Activated CD4-positive, CD25-positive, alpha-beta regulatory T cell (primary cell): ENCODE results near the gene MUSTN1.

Experiments used
- DNase-seq, 4 experiments: peaks; one replicate each; lab custom pipeline; 2025; lab: John Stamatoyannopoulos, UW

MUSTN1 gene

DNA sequence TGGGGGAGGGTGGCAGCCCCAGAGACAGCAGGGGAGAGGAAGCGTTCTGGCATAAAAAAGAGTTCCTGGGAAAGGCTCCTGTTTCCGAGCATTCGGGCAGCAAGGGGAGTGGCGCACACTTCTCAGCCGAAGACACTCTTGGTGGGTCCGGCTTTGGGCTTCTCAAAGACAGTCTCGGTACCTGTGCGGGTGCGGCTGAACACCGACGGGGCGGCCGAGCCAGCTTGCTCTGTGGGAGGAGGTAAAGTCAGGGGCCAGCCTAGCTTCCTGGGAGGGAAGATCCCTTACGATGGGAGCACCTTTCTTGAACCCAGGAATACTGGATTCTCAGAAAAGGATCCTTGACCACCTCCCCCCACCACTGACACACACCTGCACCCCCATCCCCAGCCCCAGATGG, 1.6 kb downstream of the MUSTN1 start:
- DNase-seq: no peak

DNA sequence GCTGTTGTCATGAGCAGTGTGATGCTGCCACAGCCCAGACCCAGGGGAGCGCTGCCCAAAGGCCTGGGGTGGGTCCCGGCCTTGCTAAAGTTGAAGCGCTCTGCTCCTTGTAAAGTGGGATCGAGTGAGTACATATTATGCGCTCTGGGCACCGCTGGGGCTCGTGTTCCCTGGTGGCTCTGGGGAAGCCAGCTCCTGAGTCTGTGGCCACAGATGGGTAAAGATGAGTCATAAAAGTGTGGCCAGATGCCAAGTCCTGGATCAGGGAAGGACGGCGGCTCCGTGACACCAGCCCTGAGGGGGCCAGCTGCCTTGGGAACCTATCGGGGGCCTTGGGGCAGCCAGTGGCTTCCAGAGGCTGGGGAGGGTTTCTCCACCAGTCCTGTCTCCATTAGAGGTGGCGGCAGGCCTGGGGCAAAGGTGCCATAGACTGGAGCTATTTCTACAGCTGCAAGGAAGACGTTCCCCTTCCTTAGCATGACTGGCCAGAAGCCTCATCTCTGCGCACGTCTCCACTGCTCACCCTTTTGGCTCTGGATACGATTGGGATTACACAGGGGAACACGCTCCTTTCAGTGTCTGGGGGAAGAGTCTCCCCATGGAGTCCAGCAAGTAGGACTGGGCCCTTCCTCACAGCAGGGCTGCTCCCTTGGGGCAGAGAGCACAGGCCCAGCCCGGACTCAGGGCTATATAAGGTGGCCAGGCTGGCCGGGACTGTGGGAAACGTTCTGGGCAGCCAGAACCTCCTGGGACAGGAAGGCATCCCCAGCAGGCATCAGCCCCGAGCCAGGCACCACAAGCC, 3.1 kb downstream of the MUSTN1 start:
- DNase-seq: no peak

DNA sequence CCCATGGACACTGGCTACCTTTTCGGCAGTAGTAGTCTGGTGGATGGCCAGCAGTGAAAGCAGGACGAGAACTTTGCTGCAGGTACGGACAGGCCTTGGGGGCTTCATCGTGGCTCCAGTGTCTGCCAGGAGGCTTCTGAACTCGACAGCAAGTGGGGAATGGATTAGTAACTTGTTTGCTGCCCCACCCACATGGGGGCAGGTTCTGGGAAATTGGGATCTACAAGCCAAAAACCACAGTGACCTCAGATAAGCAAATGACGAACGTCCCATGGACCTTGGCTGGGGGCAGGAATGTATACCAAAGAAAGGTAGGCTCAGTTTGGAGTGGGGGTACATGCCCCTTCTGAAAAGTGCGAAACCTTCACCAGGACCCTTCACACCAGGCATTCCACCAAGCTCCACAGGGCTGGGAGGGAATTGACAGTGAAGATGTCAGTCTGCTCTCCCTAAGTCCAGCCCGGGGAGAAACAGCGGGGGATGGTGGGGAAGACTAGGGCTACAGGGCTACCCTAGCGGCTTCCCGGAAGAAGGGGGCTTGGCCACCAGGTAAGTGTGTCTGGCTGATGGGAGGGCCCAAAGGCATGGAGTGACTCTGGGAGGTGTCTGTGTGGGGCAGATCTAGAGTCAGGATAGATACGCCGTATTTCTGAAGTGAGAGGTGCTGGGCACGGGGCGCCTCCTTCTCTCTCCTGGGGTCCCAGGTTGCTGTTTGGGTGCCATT, 4.1 kb downstream of the MUSTN1 start, which contains the start of gene ITIH4:
TSS of gene ITIH4 (minus strand) at position 138 of the 724 bp plus-strand sequence. CDS start at position 108, 30 bp downstream.
- DNase-seq: no peak

DNA sequence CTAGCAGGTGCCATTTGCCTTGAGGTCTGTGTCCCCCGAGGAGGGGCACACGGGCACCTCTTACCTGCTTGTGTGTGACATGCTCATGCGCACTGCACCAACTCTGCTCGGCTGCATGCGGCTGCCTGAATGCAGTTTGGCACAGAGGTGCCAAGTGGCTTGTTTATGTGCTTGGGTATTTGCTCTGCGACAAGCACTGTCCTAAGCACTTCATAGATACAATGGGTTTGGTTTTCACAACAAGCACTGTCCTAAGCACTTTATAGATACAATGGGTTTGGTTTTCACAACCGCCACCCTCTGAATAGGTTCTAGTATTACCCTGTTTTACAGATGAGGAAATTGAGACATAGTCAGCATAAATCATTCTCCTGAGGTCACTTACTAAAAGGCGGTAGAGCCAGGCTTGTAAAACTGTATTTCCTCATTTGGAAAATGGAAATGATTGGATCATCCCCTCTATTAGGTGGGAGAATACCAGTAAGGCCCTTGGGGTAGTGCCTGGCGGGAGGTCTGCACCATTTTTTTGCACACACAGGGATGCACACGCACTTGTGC, 4.8 kb downstream of the MUSTN1 start:
- no peak for DNase-seq

DNA sequence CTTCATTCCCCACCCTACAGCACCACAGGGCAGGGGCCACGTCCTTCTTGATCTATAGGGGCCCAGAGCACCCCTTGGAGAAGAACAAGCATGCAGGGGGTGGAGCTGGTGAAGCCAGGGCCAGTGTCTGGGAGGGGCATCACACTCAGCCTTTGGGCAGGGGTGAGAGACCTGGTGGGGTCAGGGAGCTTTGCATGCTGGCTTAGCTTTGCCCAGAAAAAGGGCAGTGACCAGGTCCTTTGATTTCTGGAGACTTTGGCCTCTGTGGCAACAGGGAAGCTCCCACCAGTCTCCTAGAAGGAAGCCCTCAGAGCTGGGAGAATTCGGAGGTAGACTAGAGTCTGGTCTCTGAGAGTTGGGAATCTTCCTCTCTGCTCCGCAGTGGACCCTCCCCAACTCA, 5.3 kb downstream of the MUSTN1 start:
- DNase-seq: no peak

DNA sequence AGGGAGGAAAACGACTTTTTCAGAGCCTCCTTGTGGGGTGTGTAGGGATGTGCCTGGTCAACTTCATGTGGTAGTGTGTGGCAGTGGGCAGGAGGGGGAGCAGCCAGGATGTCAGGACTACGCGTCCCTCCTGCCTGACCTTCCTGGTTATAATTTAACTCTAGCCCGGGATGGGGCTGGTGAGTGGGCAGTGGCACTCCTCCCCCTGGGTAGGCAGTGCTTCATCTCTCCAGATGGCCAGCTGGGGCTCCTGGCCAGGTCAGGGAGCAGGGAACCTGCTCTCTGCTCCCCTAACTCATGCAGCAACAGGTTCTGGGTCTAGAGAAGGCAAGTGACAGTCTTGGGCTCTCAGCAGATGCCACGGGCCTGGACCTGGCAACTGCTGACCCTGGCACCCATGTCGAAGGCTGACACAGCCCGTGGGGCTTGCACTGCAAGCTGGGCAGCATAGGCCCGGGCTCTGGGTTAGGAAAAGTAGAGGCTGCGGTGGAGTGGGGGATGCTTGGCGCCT, 6.9 kb downstream of the MUSTN1 start:
- no peak for DNase-seq

DNA sequence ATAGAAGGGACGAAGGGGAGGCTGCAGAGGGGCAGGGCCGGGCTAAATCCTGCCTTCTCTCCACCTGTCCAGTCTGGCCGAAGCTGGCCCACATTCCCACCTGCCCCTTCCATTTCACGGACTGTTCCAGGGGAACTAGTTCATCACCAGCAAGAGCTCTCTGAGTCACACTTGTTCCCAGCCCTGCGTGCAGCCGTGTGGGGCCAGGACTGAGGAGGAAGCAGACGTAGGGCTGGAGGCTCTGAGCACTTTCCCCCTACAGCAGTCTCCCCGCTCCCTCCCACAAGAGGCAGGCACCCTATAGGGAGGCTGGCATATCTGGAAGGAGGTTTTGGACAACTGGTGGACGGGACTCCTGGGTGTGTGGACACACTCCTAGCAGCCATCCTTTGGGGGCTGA, 7.4 kb downstream of the MUSTN1 start:
- no peak for DNase-seq

DNA sequence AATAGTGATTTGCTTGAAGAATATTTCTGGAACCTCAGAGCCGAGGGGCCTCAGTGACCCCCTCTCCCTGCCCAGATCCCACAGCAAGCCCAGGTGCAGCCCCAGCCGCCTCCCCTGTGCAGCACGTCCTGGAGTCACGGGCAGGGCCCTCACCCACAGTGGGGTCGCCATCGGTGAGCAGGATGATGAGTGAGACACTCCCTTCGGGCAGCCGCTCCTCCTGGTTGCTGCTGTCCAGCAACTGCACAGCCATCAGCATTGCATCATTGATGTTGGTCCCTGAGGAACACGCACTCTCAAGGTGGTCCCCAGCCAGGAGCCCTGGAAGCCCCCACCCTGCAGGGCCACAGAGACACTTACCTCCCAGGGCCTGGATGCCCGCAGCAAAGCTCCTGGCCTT, 10.8 kb downstream of the MUSTN1 start:
- no peak for DNase-seq

DNA sequence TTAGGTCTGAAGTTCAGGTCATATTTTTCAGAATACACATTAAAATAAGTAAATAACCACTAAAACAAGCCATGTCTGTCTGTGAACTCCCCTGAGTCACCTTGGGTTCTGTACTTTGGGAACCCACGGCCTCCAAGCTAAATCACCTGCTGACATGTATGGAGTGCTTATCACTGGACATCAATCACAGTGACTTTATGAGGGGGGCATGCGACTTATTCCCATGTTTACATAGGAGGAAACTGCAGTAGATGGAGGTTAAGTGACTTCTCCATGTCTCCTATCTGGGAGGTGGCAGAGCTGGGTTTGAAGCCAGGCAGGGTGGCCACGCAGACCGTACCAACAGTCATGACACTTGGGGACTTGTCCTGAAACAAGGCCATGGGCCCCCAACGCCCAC, 12.5 kb downstream of the MUSTN1 start:
- DNase-seq: no peak

DNA sequence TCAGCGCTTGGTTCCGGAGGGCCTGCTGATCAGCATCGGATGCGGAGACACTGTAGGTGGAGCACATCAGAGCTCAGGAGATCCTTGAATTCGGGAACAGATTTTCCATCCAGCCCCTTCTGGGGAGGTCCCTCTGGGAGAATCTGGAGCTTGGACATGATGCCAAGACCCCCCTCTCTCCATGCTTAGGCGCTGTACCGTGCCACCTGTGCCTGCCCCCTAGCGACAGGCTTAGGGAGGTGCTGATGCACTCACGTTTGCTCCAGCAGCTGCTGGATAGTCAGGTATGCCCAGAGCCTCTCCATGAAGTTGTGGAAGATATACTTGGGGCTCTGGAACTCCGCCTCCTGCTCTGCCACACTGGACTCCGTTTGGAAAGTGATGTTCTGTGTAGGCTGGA, 14.1 kb downstream of the MUSTN1 start:
- no peak for DNase-seq

DNA sequence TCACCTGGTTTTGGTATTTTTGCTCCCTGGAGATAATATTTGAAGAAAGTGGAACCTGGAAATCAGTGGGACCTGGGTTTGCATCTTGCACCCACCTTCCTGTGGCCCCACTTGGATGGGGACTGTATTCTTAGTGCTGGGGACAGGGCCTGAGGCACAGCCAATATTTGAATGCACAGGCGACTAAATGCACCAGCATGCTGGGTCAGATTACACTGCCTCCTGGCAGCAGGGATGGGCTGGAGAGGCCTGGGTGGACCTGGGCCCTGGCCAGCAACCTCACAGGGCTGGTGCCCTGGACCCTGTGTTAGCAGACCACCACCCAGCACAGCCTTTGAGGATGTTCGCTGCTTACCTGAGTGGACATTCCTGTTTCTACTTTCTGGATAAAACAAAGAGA, 14.9 kb downstream of the MUSTN1 start:
- no peak for DNase-seq

DNA sequence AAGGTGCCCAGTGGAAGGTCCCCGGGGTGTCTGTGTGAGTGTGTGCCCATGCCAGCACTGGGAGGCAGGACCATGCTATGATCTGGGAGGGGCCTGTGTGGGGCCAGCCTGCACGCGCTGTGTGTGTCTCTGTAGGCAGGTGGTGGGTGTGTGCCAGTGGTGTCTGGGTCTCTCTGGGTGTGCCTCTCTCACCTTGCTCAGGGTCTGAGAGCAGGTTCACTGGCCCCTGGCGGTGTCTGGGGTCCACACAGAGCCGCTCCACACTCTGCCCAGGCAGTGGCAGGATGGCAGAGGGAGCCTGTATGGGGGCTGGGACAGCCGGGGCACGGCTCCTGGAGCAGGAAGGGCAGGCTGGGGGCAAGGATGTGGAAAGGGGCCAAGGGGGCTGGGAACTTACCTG, 17.0 kb downstream of the MUSTN1 start:
- DNase-seq: no peak

DNA sequence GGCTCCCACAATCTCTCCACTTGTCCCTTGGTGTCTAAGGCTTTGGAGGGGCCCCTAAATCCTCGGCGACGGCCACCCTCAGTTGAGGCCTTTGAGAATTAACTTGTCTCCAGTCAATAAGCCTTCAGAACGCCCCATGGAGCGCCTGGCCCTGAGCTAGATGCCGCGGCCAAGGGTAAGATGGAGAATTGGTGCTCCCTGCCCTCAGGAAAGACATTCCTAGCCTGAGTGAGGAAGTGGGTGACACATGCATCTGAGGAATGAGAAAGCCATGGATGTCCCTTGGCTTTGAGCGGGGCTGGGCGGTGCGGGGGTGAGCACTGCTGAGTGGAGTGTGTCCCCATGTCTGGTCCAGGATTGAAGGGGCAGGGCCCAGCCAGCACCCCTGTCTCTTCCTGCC, 17.6 kb downstream of the MUSTN1 start:
- no peak for DNase-seq

DNA sequence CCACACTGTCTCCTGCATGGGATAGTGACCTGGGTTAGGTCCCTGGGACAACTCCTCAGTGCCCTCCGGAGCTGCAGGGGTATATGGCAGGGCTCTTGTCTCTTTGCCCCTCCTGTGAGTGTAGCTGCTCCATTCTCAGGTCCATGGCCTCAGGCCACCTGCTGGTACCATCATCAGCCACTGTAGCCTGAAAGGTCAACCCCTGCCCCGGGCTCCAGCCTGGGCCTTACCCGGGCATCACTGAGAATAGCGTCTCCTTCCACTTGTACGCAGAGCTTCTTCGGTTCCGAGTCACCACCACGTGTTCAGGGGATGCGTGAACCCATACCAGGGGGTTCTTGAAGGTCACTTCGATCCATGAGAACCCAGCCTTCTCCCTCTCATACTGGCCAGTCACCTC, 18.2 kb downstream of the MUSTN1 start:
- DNase-seq: no peak

DNA sequence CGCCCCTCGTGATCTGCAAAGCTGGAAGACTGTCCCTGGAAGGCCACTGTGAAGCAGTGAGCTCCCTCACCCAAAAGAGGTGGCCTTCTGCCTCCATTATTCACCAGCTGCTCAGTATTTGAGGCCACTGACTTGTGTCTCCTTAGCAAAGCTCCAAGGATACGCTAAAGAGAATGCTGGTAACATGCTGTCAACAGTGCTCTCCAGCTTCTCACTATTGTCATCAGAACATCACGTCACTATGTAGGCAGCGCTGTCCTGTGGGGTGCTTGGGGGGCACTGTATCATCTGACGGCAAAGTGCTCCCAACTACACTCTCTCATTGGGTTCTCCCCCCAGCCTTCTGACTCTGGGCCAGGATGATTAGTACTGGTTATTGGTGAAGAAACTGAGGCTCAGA, 18.6 kb downstream of the MUSTN1 start:
- no peak for DNase-seq

DNA sequence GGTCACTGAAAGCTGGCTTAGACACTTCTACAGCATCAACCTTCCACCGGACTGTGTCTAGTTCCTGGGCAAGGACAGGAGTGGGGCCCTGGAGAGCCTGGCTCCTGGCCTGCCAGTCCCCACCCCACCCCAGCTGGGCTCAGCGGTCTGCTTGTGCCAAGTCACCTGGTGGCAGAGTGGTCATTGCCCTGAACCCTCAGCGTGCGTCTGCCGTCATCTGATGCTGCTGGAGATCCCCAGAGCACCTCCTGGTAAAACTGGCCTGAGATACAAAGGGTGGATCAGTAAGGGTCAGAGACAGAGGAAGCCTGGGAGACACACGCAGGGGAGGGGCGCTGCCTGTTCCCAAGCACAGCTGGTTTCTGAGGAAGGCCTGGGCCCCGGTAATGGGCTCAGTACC, 21.0 kb downstream of the MUSTN1 start:
- no peak for DNase-seq

DNA sequence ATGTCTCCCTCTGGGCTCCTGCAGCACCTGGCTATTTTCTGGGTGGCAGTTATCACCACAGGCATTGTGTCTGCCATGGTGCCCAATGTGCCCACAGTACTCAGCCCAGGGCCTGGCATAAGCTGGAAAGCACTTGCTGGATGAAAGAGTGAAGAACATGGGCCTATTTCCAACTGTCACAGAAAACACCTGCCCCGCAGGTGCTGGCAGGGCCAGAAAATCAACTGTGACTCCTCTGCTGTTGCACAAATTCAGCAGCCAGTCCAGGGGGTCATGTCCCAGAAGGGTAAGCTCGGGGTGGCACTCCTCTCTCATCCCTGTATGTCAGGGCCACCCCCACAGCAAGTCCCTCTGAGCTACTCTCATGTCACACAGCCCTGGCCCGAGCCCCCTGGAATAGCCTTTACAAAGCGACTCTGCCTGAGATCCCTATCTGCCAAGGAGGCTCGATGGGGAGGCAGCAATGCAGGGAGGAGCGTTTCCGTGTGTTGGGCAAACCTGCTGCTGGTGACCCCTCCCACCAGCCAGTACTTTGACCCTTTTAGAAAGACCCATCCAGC, 23.3 kb downstream of the MUSTN1 start:
- no peak for DNase-seq

DNA sequence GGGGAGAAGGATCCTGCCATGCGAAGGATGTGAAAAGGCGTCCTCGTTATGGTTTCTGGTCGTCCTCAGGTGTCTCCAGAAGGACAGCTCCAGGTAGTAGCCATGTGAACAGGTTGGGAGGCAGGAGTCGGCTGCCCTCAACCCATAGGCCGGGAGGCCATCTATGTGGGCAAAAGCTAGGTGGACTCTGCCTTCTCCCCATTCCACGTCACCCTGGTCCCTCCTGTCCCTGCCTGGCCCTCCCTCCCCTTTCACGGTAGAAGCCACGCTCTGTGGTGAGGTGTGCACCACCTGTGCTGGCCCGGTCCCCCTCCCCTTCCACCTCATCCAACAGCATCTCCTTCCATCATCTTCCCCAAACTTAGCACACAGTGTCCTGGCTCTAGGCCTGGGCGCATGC, 23.9 kb downstream of the MUSTN1 start:
- no peak for DNase-seq

DNA sequence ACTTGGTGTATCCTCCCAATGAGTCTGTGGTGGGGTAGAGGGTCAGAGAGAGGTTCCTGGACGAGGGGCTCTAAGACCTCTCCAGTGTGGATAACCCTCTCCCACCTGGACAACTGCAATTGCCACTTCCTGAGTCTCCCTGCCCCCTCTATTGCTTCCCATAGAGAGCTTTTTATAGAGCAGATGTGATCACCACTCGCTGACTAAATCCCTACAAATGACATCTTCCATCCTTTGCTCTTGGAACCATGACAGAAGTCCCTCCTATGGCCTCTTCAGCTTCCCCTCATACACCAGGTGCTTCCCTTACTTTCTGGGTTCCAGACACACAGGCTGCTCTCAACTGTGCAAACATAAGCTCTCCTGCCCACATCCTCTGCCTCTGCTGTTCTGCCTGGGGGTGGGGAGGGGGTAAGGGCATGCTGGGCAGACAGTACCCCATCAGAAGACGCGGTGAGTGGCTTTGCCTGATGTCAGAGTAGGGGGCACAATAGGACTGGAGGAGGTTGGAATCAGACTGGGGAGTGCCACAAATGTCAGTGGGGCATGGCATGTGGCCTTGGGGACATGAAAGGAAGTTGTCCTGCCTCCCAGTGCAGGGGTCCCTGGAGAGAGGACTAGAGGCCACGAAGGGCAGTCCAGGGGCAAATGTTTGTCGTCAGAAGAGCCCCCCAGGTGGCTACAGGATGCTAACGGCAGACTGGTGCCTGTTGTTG, 25.0 kb downstream of the MUSTN1 start:
- DNase-seq: no peak

DNA sequence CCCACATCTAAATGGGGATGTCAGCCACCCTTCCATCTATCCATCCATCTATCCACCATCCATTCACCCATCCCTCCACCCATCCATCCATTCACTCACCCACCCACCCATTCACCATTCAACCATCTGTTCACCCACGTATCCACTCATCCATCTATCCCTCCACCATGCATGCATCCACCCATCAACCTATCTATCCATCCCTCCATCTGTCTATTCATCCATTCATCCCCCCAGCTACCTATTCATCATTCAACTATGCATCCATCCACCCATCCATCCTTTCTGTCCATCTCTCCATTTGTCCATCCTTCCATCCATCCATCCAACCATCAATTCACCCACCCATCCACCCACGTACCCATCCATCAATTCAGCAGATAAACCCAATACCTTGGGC, 25.7 kb downstream of the MUSTN1 start:
- DNase-seq: no peak

DNA sequence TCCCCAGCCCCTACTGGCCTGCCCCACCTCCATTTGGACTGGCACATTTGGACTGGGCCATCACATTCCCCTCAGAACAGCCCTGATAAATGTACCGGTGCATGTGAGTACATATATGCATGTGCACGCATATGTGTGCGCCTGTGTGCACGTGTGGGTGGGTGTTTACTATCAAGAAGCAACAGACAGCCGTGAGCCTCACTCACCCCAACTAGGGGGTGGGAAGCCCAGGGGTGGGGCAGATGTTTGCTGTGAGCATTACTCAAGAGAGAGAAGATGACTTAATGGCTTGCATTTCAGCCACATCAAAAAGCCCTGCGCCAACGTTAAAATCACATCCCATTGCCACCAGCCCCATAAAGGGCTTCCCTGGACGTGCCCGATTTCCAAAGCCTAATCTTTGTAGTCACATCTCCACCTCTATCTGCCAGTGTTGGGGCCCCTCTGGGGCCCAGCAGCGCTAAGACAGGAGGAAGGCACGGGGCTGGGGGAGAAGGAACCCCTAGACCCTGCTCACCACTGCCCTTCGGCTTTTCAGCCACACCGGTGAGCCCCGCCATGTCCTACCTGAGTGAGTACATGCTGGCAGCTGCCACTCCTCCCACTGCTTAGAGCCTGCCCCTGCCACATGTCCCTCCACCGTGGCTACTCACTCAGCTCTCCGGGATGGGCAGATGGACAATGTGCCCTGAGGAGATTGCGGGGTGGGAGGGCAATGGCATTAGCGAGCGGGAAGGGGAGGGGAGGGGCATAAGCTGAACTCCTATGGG, 29.4 kb downstream of the MUSTN1 start:
- DNase-seq: no peak
